ENCODE data around the gene C1orf21. TPM values are rescaled to one million over a fixed set of nuclear protein-coding genes. Genes with fewer than 3 reads are reported as not detected.

The C1orf21 gene
- total and polyA plus RNA-seq, 2 donors (not counting 3 experiments of a cell fraction or from before 2014, with no cell fraction given) = 0.79 to 8.5 TPM

- Histone ChIP-seq H3K9me1 (replicated peaks; ENCODE audit: control insufficient read depth, extremely low read depth, insufficient read depth, low read length) (no peaks in the 10 kb centered on the region), H4K20me1 (replicated peaks; ENCODE audit: control insufficient read depth, extremely low read depth, insufficient read depth, low read length) (no peaks in the 10 kb centered on the region), H3K27ac (ENCODE audit: insufficient read depth, low read depth, low read length) (no peak overlapping the region), H3K27me3 (ENCODE audit: control insufficient read depth in 2 of 2, insufficient read depth in 2 of 2, low read length in 2 of 2) (no peaks in the 10 kb centered on the region), H2AFZ (ENCODE audit: low read depth, low read length) (no peak overlapping the region), H3K36me3 (ENCODE audit: control insufficient read depth in 2 of 2, extremely low read depth in 1 of 2, insufficient read depth in 2 of 2, low read length in 2 of 2) (no peaks in the 10 kb centered on the region), H3K79me2 (ENCODE audit: control insufficient read depth, insufficient read depth, low read length) (no peaks in the 10 kb centered on the region), H3K9me3 (replicated peaks; ENCODE audit: control insufficient read depth, insufficient read depth, low read length) (no peaks in the 10 kb centered on the region), H3K4me1 (ENCODE audit: control insufficient read depth, extremely low read depth, insufficient read depth, low read length) (no peaks in the 10 kb centered on the region), H3K4me2 (ENCODE audit: insufficient read depth, low read length) (no peak overlapping the region), H3K4me3 (replicated peaks in 1 of 3; ENCODE audit: insufficient read depth in 1 of 3, low read depth in 1 of 3, low read length in 3 of 3) (no peak overlapping the region), H3K9ac (replicated peaks; ENCODE audit: extremely low read depth, insufficient read depth, low read length) (no peak overlapping the region)
- CTCF ChIA-PET = no interaction called here
- BruUV-seq (replicated peaks) = no TSS peak
- intact Hi-C loops (cut with micrococcal nuclease) (no loop called here), dilution Hi-C loops (cut with MboI; ENCODE audit: extremely low pct_ligation_motif_present, low sequenced_read_pairs) (no loop called here)
- FAIRE-seq = no peak
- TF ChIP-seq FOS (IDR thresholded peaks at IDR 0.05; ENCODE audit: borderline replicate concordance, insufficient read depth, low read length) (no peak), MYC (IDR thresholded peaks at IDR 0.05; ENCODE audit: low read depth, low read length) (no peak), POLR2A (IDR thresholded peaks at IDR 0.05; ENCODE audit: low read depth, low read length) (no peak), POLR2AphosphoS5 (IDR thresholded peaks at IDR 0.05; ENCODE audit: insufficient read depth, low read depth, low read length) (no peak), MAX (IDR thresholded peaks at IDR 0.05; ENCODE audit: insufficient read depth, insufficient read length) (no peak), CTCF (IDR thresholded peaks at IDR 0.05; ENCODE audit: extremely low read depth in 1 of 2, insufficient read depth in 1 of 2, low read depth in 1 of 2, low read length in 2 of 2) (no peak), GATA2 (IDR thresholded peaks at IDR 0.05; ENCODE audit: insufficient read depth, insufficient read length, low read depth, low read length) (no peak)
- no peak for DNase-seq (ENCODE audit: low read depth, low spot score)
- POLR2A ChIA-PET = no interaction called here
These were observed 203.4 kb downstream of the C1orf21 start for GRCh38 chr1:184590163-184590750.
